ENCODE data around the gene AIG1.

AIG1 gene

GRCh38 chr6:143169440-143169839 lies 108.8 kb downstream of the AIG1 start:
- no peak for DNase-seq

- no peak for DNase-seq
Observed at GRCh38 chr6:143174516-143174915, 113.8 kb downstream of the AIG1 start.

- DNase-seq = no peak
Observed at GRCh38 chr6:143174951-143175350, 114.3 kb downstream of the AIG1 start.

GRCh38 chr6:143176090-143177021 lies 115.7 kb downstream of the AIG1 start:
- DNase-seq = no peak

- DNase-seq = no peak
Observed at GRCh38 chr6:143177706-143178105, 117.0 kb downstream of the AIG1 start.

GRCh38 chr6:143179096-143179495 lies 118.4 kb downstream of the AIG1 start:
- DNase-seq = no peak

GRCh38 chr6:143179901-143180612 lies 119.4 kb downstream of the AIG1 start:
- DNase-seq = no peak

- no peak for DNase-seq
Observed at GRCh38 chr6:143180826-143181225, 120.1 kb downstream of the AIG1 start.

GRCh38 chr6:143183666-143184065 lies 123.0 kb downstream of the AIG1 start:
- no peak for DNase-seq

GRCh38 chr6:143185288-143185687 lies 124.6 kb downstream of the AIG1 start:
- DNase-seq = no peak

GRCh38 chr6:143187238-143187923 lies 126.7 kb downstream of the AIG1 start:
- no peak for DNase-seq

GRCh38 chr6:143188292-143188691 lies 127.6 kb downstream of the AIG1 start:
- DNase-seq = no peak

- no peak for DNase-seq
Observed at GRCh38 chr6:143191361-143191760, 130.7 kb downstream of the AIG1 start.

- DNase-seq = no peak
Observed at GRCh38 chr6:143192766-143193165, 132.1 kb downstream of the AIG1 start.

- no peak for DNase-seq
Observed at GRCh38 chr6:143193571-143194094, 132.9 kb downstream of the AIG1 start.

GRCh38 chr6:143194095-143194589 lies 133.5 kb downstream of the AIG1 start:
- no peak for DNase-seq

GRCh38 chr6:143195349-143195845 lies 134.7 kb downstream of the AIG1 start:
- DNase-seq = no peak

- peak; percentile 4 for DNase-seq
Observed at GRCh38 chr6:143196525-143197225, 136.0 kb downstream of the AIG1 start.

GRCh38 chr6:143197377-143197776 lies 136.7 kb downstream of the AIG1 start:
- DNase-seq = no peak

- DNase-seq = no peak
Observed at GRCh38 chr6:143198312-143198711, 137.6 kb downstream of the AIG1 start.

GRCh38 chr6:143199291-143199690 lies 138.6 kb downstream of the AIG1 start:
- DNase-seq = no peak

GRCh38 chr6:143200167-143200770 lies 139.6 kb downstream of the AIG1 start:
- DNase-seq = no peak
